ENCODE data around the gene ALG12. TPM values are rescaled to one million over a fixed set of nuclear protein-coding genes. Genes with fewer than 3 reads are reported as not detected.
A peak's percentile ranks its signal among the peaks of the same experiment; 100 is the strongest.

ALG12 gene
- total and polyA plus RNA-seq, 2 of the 13 experiments (the other 11 are each of a cell fraction or from before 2014, with no cell fraction given): 7.8 to 15.8 TPM

- TF ChIP-seq ZC3H13 (CRISPR knock-in tag; IDR thresholded peaks at IDR 0.05): peak; percentile 64; the same call in 1 of the 2 replicates
- TF ChIP-seq KAT7 (CRISPR knock-in tag; IDR thresholded peaks at IDR 0.05; ENCODE audit: borderline replicate concordance): 0 out of 2 replicates have a peak, but pooled peaks have one; percentile 52
- TF ChIP-seq RXRA (CRISPR knock-in tag; IDR thresholded peaks at IDR 0.05): no peak
- TF ChIP-seq, protein P1, sequence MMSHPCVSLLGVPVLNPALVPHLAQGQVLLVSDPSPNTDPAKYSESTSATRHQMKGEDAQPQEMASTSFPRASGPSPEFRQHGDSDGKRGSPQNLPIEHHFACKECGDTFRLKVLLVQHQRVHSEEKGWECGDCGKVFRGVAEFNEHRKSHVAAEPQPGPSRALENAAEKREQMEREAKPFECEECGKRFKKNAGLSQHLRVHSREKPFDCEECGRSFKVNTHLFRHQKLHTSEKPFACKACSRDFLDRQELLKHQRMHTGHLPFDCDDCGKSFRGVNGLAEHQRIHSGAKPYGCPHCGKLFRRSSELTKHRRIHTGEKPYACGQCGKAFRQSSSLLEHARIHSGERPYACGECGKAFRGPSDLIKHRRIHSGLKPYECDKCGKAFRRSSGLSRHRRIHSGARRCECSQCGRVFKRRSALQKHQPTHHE (CRISPR knock-in tag; IDR thresholded peaks at IDR 0.05; ENCODE audit: borderline replicate concordance): no peak
- no peak for TF ChIP-seq ZNF644 (CRISPR knock-in tag; IDR thresholded peaks at IDR 0.05; ENCODE audit: low read depth)
- TF ChIP-seq SMAD3 (CRISPR knock-in tag; IDR thresholded peaks at IDR 0.05): no peak
- TF ChIP-seq GPN1 (CRISPR knock-in tag; IDR thresholded peaks at IDR 0.05; ENCODE audit: borderline replicate concordance): no peak
- TF ChIP-seq, protein P2, sequence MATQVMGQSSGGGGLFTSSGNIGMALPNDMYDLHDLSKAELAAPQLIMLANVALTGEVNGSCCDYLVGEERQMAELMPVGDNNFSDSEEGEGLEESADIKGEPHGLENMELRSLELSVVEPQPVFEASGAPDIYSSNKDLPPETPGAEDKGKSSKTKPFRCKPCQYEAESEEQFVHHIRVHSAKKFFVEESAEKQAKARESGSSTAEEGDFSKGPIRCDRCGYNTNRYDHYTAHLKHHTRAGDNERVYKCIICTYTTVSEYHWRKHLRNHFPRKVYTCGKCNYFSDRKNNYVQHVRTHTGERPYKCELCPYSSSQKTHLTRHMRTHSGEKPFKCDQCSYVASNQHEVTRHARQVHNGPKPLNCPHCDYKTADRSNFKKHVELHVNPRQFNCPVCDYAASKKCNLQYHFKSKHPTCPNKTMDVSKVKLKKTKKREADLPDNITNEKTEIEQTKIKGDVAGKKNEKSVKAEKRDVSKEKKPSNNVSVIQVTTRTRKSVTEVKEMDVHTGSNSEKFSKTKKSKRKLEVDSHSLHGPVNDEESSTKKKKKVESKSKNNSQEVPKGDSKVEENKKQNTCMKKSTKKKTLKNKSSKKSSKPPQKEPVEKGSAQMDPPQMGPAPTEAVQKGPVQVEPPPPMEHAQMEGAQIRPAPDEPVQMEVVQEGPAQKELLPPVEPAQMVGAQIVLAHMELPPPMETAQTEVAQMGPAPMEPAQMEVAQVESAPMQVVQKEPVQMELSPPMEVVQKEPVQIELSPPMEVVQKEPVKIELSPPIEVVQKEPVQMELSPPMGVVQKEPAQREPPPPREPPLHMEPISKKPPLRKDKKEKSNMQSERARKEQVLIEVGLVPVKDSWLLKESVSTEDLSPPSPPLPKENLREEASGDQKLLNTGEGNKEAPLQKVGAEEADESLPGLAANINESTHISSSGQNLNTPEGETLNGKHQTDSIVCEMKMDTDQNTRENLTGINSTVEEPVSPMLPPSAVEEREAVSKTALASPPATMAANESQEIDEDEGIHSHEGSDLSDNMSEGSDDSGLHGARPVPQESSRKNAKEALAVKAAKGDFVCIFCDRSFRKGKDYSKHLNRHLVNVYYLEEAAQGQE (IDR thresholded peaks at IDR 0.05; ENCODE audit: borderline replicate concordance in 1 of 2, low read depth in 1 of 2, low read length in 2 of 2): no peak
- no peak for TF ChIP-seq ZFAT (CRISPR knock-in tag; conservative IDR thresholded peaks at IDR 0.05)
- TF ChIP-seq GABPB1 (CRISPR knock-in tag; IDR thresholded peaks at IDR 0.05): peak; percentile 42; the same call in 1 of the 2 replicates
- TF ChIP-seq HHEX (CRISPR knock-in tag; IDR thresholded peaks at IDR 0.05): no peak
- no peak for TF ChIP-seq ZNF674 (CRISPR knock-in tag; IDR thresholded peaks at IDR 0.05; ENCODE audit: low read depth)
- TF ChIP-seq GATA4 (IDR thresholded peaks at IDR 0.05; ENCODE audit: borderline replicate concordance, low read depth): no peak
- TF ChIP-seq NFKB2 (CRISPR knock-in tag; IDR thresholded peaks at IDR 0.05; ENCODE audit: borderline replicate concordance): no peak; the same call in 1 of the 2 replicates
- no peak for TF ChIP-seq MTA1 (CRISPR knock-in tag; IDR thresholded peaks at IDR 0.05; ENCODE audit: borderline replicate concordance)
- TF ChIP-seq ZNF746 (CRISPR knock-in tag; IDR thresholded peaks at IDR 0.05): no peak; the same call in 1 of the 2 replicates
- no peak for TF ChIP-seq GTF3A (CRISPR knock-in tag; conservative IDR thresholded peaks at IDR 0.05)
- peak; percentile 17; the same call in 1 of the 2 replicates for TF ChIP-seq ZNF709 (CRISPR knock-in tag; IDR thresholded peaks at IDR 0.05)
- peak; percentile 7; the same call in 1 of the 2 replicates for TF ChIP-seq ARID4A (CRISPR knock-in tag; IDR thresholded peaks at IDR 0.05; ENCODE audit: borderline replicate concordance)
- no peak for TF ChIP-seq ZEB1 (IDR thresholded peaks at IDR 0.05; ENCODE audit: insufficient replicate concordance, low read depth)
These were observed 43.4 kb upstream of the ALG12 start (continued) for GRCh38 chr22:49961601-49962011.
